Inflammatory macrophage treated with lipopolysaccharide for 4 hours (primary cell): ENCODE results near the gene PRKAA2.

Experiments
- DNase-seq: peaks from one replicate; pipeline ENCODE4 v3.0.0-alpha.2; 2020

The PRKAA2 gene

DNA sequence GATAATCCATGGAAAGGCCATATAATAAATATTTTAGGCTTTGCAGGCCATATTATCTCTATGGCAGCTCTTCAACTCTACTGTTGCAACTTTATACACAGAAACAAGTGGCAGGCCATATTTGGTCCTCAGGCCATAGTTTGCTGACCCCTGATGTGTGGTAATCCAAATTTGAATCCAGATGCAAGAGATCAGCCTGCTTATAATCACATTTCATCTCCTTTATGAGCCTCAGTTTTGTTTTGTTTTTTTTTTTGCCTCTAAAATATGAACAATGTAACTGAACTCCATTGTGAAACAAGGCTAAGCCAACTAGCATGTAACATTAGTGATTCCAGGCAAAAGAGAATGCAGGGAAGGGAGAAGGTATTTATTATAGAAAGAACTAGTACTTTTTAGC, 81.6 kb downstream of the PRKAA2 start:
- DNase-seq: no peak

DNA sequence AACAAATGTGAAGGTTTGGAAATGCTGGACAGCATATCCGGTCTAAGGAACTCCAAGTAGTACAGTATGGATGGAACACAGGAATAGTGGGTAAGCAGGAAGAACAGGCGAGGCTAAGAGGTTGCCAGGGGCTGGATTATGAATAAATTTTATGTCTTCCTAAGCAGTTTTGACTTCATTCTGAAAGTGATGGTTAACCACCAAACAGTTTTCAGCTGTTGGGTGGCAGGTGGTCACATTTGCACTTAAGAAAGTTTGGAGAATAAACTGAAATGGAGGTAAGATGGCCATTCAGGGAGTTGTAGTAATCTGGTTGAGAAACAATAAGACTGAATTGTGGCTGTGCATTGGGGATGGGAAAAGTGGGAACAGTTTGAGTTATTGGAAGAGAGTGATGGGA, 83.8 kb downstream of the PRKAA2 start:
- no peak for DNase-seq

DNA sequence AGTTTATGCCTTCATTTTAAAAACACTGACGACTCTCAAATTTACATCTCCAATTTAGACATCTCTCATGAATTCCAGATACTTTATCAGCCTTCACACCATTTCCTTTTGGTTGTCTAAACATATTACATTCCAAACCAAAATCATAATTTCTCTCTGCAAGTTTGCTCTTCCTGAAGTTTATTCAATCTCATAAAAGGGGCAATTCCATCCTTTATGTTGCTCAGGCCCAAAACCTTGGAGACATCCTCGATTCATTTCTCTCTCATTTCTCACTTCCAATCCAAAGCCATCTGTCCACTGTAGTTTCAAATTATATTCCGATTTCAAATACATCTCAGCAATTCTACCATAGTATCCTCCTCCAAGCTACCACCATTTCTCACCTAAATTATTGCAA, 100.1 kb downstream of the PRKAA2 start:
- DNase-seq: no peak

DNA sequence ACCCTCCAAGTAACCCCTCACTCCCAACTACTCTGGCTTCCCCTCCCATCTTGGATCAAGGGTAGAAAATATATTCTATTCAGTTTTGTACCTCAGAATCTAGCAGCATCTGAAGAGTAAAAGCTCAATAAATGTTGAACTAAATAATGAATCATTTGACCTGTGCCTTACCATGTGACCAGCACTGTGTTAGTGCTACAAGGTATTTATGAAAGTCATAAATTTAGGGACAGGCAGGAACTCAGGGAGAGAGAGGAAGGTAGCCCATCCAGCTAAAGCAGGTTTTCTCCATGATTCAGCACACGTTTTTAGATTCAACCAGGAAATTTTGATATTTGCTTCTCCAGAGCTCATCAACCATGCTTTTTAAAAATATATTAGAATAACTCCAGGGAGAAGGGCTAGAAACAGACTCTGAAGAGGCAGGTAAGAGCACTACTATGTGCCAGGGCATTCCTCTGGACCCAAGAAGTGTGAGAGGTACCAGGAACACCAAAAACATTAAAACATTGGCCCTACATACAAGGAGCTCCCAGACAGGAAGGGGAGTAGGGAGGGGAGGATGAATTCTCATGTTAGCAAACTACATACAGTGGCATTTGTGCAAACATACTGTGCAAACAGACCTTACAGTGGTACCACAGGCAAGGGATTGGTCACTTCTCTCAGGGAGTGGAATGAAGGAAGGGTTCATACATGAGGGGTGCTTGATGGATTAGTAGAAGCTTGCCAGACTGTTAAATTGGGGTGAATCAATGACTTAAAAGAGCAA, 109.8 kb downstream of the PRKAA2 start:
- no peak for DNase-seq

DNA sequence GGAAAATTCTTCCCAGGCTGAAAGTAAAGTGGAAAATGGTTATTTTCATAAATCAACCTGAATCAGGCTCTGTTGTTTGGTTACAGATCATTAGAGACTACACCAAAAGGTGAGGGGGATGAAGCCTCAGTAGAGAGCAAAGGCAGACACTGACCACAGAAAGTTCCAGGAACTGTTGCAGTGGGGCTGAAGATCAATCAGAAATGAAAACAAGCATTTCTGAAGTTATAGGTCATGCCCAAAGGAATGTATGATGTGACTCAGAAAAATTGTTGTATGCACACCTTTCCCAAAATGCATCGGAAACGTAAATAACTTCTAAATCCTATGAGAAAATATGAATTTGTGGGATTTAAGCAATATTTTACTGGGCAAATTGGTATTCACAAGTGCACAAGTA, 110.8 kb downstream of the PRKAA2 start:
- no peak for DNase-seq

DNA sequence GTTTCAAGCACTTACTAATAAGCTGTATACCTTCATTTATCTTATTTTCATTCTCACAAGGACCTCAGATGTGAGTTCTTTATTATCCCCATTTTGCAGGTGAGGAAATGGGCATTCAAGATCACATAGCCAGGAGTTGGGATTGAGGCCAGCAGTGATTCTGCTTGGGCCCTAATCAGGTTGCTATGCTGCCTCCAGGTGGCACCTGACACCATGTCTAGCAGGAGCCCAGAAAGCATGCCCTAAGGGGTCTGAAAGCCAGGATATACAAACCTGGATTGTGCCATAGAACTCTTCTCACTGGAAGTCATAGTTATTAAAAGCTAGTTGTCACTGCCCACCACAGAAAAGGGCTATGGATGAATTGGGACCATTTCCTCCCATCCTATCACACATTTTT, 113.0 kb downstream of the PRKAA2 start:
- DNase-seq: no peak

DNA sequence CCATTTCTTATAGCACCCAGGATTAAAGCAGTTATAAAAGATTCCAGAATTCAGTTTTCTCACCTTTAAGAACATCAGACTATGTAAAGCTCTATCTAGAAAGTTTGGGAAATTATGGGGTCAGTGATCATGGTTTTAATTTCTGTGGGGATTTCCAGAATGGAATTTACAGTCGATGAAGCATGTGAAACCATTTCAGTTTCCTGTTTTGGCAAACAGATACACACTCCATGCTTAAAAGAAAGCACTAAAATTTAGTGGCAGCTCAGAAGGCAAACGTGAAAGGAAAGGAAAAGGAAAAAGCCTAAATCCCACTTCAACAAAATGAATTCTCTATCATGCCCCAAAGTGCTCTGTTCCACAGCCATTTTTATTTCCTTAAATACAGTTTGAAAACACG, 113.7 kb downstream of the PRKAA2 start:
- peak; percentile 16 for DNase-seq
